PC-3 (cell line): ENCODE data around the gene TSGA10. TPM values are rescaled to one million over a fixed set of nuclear protein-coding genes. Genes with fewer than 3 reads are reported as not detected.

Experiments used
- ATAC-seq: fragments of 200-7000 bp; cut with Tn5 transposase; 2 replicates; pipeline ENCODE4 v1.9.1; 2020; ENCODE audit warnings: mild to moderate bottlenecking, moderate library complexity
- Bru-seq: library from RNA; stranded (reverse); fragments of 400-500 nt; gene quantifications from one replicate; lab custom pipeline; 2021; lab: Mats Ljungman, UMichigan
- BruChase-seq, 2 experiments: library from RNA; stranded (reverse); fragments of 400-500 nt; gene quantifications; one replicate each; lab custom pipeline; 2021; lab: Mats Ljungman, UMichigan
- BruUV-seq: library from RNA; stranded (reverse); fragments of 400-500 nt; replicated peaks from 2 replicates; lab custom pipeline; 2021; lab: Mats Ljungman, UMichigan
- CTCF ChIA-PET: fragments of 300-600 bp; sonication (Branson Sonifier 250); formaldehyde crosslinking; loops from one replicate; lab custom pipeline; 2022; ENCODE audit warnings: antibody characterized with exemption; lab: Charles Lee
- POLR2A ChIA-PET: fragments of 300-600 bp; sonication (Branson Sonifier 250); formaldehyde crosslinking; loops from one replicate; lab custom pipeline; 2022; ENCODE audit warnings: antibody characterized with exemption; ENCODE audit not compliant: unreplicated experiment; lab: Charles Lee
- DNase-seq: peaks from one replicate; pipeline ENCODE4 v3.0.0-alpha.2; 2015
- H2AFZ ChIP-seq: fragments of 300-600 bp; sonication (generic); 2 replicates; pipeline ENCODE4 v1.6.0; 2016; ENCODE audit warnings: antibody characterized with exemption, low read length
- H3F3A ChIP-seq: fragments of 300-600 bp; sonication (generic); one replicate; pipeline ENCODE4 v1.6.0; 2017; ENCODE audit warnings: antibody characterized with exemption, low read length, control low read depth, mild to moderate bottlenecking; ENCODE audit not compliant: unreplicated experiment
- H3K27ac ChIP-seq: fragments of 300-600 bp; sonication (generic); 2 replicates; pipeline ENCODE4 v1.5.1; 2016; ENCODE audit warnings: mild to moderate bottlenecking, low read length
- H3K27me3 ChIP-seq: fragments of 300-600 bp; sonication (generic); 2 replicates; pipeline ENCODE4 v1.6.1; 2016; ENCODE audit warnings: low read length, mixed read lengths
- H3K36me3 ChIP-seq: fragments of 300-600 bp; sonication (generic); 2 replicates; pipeline ENCODE4 v1.6.1; 2016; ENCODE audit warnings: low read depth, mixed run types, low read length, mixed read lengths
- H3K4me1 ChIP-seq: fragments of 300-600 bp; sonication (generic); 2 replicates; pipeline ENCODE4 v1.5.1; 2016; ENCODE audit warnings: low read length; ENCODE audit not compliant: insufficient read depth
- H3K4me2 ChIP-seq: fragments of 300-600 bp; sonication (generic); 2 replicates; pipeline ENCODE4 v1.6.0; 2016; ENCODE audit warnings: low read length
- H3K4me3 ChIP-seq: fragments of 300-600 bp; sonication (generic); 2 replicates; pipeline ENCODE4 v1.5.1; 2016; ENCODE audit warnings: mild to moderate bottlenecking, low read length, mixed read lengths
- H3K79me2 ChIP-seq: fragments of 300-600 bp; sonication (generic); 2 replicates; pipeline ENCODE4 v1.6.1; 2017; ENCODE audit warnings: low read length, mixed read lengths
- H3K9ac ChIP-seq: fragments of 300-600 bp; sonication (generic); 2 replicates; pipeline ENCODE4 v1.6.0; 2016; ENCODE audit warnings: mild to moderate bottlenecking, low read length
- H3K9me2 ChIP-seq: fragments of 300-600 bp; sonication (generic); replicated peaks from 2 replicates; pipeline ENCODE4 v1.6.1; 2016; ENCODE audit warnings: mixed run types, low read length, mixed read lengths
- H3K9me3 ChIP-seq: fragments of 300-600 bp; sonication (generic); 2 replicates; pipeline ENCODE4 v1.6.1; 2016; ENCODE audit warnings: low read length, mixed read lengths
- H4K20me1 ChIP-seq: fragments of 300-600 bp; sonication (generic); 2 replicates; pipeline ENCODE4 v1.6.1; 2016; ENCODE audit warnings: low read length, mixed read lengths
- EZH2 ChIP-seq: fragments of 300-600 bp; sonication (generic); IDR thresholded peaks from one replicate; pipeline ENCODE4 v1.6.1; 2017; ENCODE audit warnings: antibody characterized with exemption, mild to moderate bottlenecking, low read length; ENCODE audit not compliant: unreplicated experiment
- EZH2phosphoT487 ChIP-seq: fragments of 300-600 bp; sonication (generic); IDR thresholded peaks from 2 replicates; pipeline ENCODE4 v1.6.1; 2018; ENCODE audit warnings: mild to moderate bottlenecking, antibody characterized with exemption, low read length, borderline replicate concordance
- intact Hi-C: fragments of 100-400 bp; cut with micrococcal nuclease; formaldehyde crosslinking; loops from 2 replicates; pipeline ENCODE4 v1.9.0; 2023
- long read RNA-seq: library from polyadenylated mRNA; unstranded; transcript quantifications from one replicate; pipeline ENCODE4 v2.0.0, GENCODE V29; 2021; ENCODE audit not compliant: unreplicated experiment
- total RNA-seq: library from RNA; depleted of rRNA; stranded (reverse); fragments of >200 nt; gene quantifications from 2 replicates; pipeline ENCODE4 v1.2.3, GENCODE V29; 2014; rRNA removed
- TF ChIP-seq, protein P1 (sequence below): fragments of 300-600 bp; sonication (generic); conservative IDR thresholded peaks from 2 replicates; pipeline ENCODE4 v1.5.1; 2017; ENCODE audit warnings: antibody characterized with exemption, low read depth, mild to moderate bottlenecking, low read length

TSGA10 gene, protein sequence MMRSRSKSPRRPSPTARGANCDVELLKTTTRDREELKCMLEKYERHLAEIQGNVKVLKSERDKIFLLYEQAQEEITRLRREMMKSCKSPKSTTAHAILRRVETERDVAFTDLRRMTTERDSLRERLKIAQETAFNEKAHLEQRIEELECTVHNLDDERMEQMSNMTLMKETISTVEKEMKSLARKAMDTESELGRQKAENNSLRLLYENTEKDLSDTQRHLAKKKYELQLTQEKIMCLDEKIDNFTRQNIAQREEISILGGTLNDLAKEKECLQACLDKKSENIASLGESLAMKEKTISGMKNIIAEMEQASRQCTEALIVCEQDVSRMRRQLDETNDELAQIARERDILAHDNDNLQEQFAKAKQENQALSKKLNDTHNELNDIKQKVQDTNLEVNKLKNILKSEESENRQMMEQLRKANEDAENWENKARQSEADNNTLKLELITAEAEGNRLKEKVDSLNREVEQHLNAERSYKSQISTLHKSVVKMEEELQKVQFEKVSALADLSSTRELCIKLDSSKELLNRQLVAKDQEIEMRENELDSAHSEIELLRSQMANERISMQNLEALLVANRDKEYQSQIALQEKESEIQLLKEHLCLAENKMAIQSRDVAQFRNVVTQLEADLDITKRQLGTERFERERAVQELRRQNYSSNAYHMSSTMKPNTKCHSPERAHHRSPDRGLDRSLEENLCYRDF
- 3.6 and 8.9 TPM in 2 replicates for total RNA-seq
- percentile 45 among the genes with signal in this experiment for Bru-seq, nascent RNA
- BruChase-seq, experiment 1, labeled RNA remaining after a 6-hour chase: percentile 55 among the genes with signal in this experiment
- percentile 58 among the genes with signal in this experiment for BruChase-seq, experiment 2, labeled RNA remaining after a 2-hour chase
- long read RNA-seq, partial matches to known transcripts: 0 of 9 reads
- long read RNA-seq, other reads (novel, unspliced or antisense): 8 of 9 reads

- ChIA-PET CTCF (interaction anchor here (1.4 kb wide), 1 partner anchor 13 kb away, joined by 9 read pairs; the partner anchor contains the start of gene C2orf15), POLR2A (interaction anchor here (1.0 kb wide), 1 partner anchor 14 kb away, joined by 3 read pairs; the partner anchor contains the start of gene C2orf15)
- no peaks in the 10 kb centered on the region for H3F3A ChIP-seq
- TSS peak; percentile 78 for BruUV-seq
- intact Hi-C loops: loop anchor here (1.0 to 10.0 kb wide), 4 partner anchors 14 to 182 kb away; partner anchors contain the start of genes C2orf15, EIF5B, MITD1 and MRPL30
- H3K27me3 ChIP-seq: no peaks in the 10 kb centered on the region
- H3K9me3 ChIP-seq: no peaks in the 10 kb centered on the region
- no peaks in the 10 kb centered on the region for H4K20me1 ChIP-seq
- ATAC-seq: peak; percentile 90
- peak; percentile 89 for DNase-seq
- peak within 1 kb of the TSS; percentile 85 for H3K4me2 ChIP-seq
- H3K79me2 ChIP-seq: peaks cover 25% of the 10 kb centered on the region
- no peaks in the 10 kb centered on the region for H3K9me2 ChIP-seq
- H3K27ac ChIP-seq: peak within 1 kb of the TSS; percentile 75
- H3K36me3 ChIP-seq: 0 out of 2 replicates have a peak, but pooled peaks cover 2% of the 10 kb centered on the region
- peaks cover 30% of the 10 kb centered on the region for H3K4me1 ChIP-seq
- H3K4me3 ChIP-seq: peak within 1 kb of the TSS; percentile 92
- H3K9ac ChIP-seq: peak within 1 kb of the TSS; percentile 92
- TF ChIP-seq, protein P1, sequence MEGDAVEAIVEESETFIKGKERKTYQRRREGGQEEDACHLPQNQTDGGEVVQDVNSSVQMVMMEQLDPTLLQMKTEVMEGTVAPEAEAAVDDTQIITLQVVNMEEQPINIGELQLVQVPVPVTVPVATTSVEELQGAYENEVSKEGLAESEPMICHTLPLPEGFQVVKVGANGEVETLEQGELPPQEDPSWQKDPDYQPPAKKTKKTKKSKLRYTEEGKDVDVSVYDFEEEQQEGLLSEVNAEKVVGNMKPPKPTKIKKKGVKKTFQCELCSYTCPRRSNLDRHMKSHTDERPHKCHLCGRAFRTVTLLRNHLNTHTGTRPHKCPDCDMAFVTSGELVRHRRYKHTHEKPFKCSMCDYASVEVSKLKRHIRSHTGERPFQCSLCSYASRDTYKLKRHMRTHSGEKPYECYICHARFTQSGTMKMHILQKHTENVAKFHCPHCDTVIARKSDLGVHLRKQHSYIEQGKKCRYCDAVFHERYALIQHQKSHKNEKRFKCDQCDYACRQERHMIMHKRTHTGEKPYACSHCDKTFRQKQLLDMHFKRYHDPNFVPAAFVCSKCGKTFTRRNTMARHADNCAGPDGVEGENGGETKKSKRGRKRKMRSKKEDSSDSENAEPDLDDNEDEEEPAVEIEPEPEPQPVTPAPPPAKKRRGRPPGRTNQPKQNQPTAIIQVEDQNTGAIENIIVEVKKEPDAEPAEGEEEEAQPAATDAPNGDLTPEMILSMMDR: peak; percentile 43; the same call in 1 of the 2 replicates
- TF ChIP-seq EZH2: no peak
- H2AFZ ChIP-seq: peak within 1 kb of the TSS; percentile 92
These were observed at the start of gene TSGA10, which contains the start of gene LIPT1 for GRCh38 chr2:99154643-99155536. TSS of gene TSGA10 (minus strand) at chr2:99154942. CDS start at chr2:99109439, 45,503 bp downstream. TSS of gene LIPT1 (plus strand) at chr2:99154967. CDS start at chr2:99161958, 6,991 bp downstream.

DNA sequence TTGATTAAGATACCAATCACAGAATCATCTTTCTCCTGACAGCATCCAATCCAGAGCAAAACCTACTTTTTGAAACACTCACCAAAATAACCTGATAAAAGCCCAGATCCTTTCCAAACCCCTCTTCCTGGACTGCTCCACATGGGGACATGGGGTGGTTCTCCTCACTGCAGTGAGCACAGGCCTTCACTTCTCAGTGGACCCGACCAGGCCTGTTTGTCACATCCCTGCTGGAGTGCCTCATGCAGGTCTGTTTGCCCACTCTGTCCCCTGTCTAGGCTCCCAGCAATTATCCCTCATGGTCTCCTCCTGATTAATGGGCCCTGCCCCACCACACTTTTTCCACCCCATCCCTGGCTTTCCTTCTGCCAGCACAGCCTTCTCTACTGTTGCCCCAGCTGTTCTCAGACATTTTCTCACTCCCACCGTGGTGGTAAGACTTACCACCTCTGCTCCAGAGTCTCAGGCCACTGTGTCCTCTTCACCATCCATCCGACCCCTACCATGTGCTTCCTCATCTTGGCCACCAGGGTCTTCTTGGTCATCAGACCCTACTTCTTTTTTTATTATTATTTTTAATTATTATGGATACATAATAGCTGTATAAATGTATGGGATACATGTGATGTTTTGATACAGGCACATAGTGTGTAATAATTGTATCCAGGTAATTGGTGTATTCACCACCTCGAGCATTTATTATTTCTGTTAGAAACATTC is 47.4 kb upstream of the TSGA10 start:
- Histone ChIP-seq H3K36me3 (peaks cover 6% of the 10 kb centered on the region; the same call in 1 of the 2 replicates), H3K27ac (no peak overlapping the region), H3F3A (no peaks in the 10 kb centered on the region), H3K4me2 (no peak overlapping the region), H3K4me1 (no peaks in the 10 kb centered on the region), H3K9me3 (0 out of 2 replicates have a peak, but pooled peaks cover 4% of the 10 kb centered on the region), H2AFZ (no peak overlapping the region), H3K9me2 (no peaks in the 10 kb centered on the region), H3K79me2 (no peaks in the 10 kb centered on the region), H3K9ac (no peak overlapping the region), H4K20me1 (no peaks in the 10 kb centered on the region), H3K27me3 (no peaks in the 10 kb centered on the region), H3K4me3 (no peak overlapping the region)
- intact Hi-C loops: no loop called here
- ATAC-seq (no peak), DNase-seq (no peak)
- ChIA-PET CTCF (no interaction called here), POLR2A (no interaction called here)
- TF ChIP-seq, protein P1: no peak; the same call in 1 of the 2 replicates
- TF ChIP-seq EZH2phosphoT487 (no peak), EZH2 (no peak)
- BruUV-seq: no TSS peak
